OCI-LY7 (cell line): ENCODE measurements around the gene AIRE.

Source experiments
- CTCF ChIP-seq: fragments of 200-600 bp; sonication (generic); conservative IDR thresholded peaks from 2 replicates; pipeline ENCODE4 v1.5.1; 2014; ENCODE audit warnings: mild to moderate bottlenecking, antibody characterized with exemption, low read length, moderate library complexity, mixed read lengths
- EZH2phosphoT487 ChIP-seq: fragments of 200-600 bp; sonication (generic); IDR thresholded peaks from 2 replicates; pipeline ENCODE4 v1.6.1; 2018; ENCODE audit warnings: low read depth, borderline replicate concordance, mild to moderate bottlenecking, mixed run types, antibody characterized with exemption, low read length, moderate library complexity, mixed read lengths

GRCh38 chr21:44282370-44282769, 3.3 kb upstream of the AIRE start:
- no peak for TF ChIP-seq CTCF
- no peak for TF ChIP-seq EZH2phosphoT487
